ENCODE measurements around the gene RNF144B. TPM values are rescaled to one million over a fixed set of nuclear protein-coding genes. Genes with fewer than 3 reads are reported as not detected.
A peak's percentile ranks its signal among the peaks of the same experiment; 100 is the strongest.

Gene RNF144B
- total RNA-seq, 1 donor from 2014 or later: 5.7 TPM

- peaks cover 4% of the 10 kb centered on the region for H3K36me3 Mint-ChIP-seq (ENCODE audit: low read depth)
- H3K27ac Mint-ChIP-seq: no peak overlapping the region
- DNase-seq (ENCODE audit: low spot score): no peak
- H3K27me3 Mint-ChIP-seq (ENCODE audit: low read depth): peaks cover 7% of the 10 kb centered on the region
- intact Hi-C loops (cut with micrococcal nuclease): no loop called here
- no peak overlapping the region for H3K4me3 Mint-ChIP-seq (ENCODE audit: low read depth)
- H3K9me3 Mint-ChIP-seq: no peaks in the 10 kb centered on the region
- H3K4me1 Mint-ChIP-seq (ENCODE audit: low read depth): no peaks in the 10 kb centered on the region
These were observed 80.8 kb downstream of the RNF144B start for GRCh38 chr6:18467741-18468502.

- no peaks in the 10 kb centered on the region for H3K9me3 Mint-ChIP-seq
- H3K27me3 Mint-ChIP-seq (ENCODE audit: low read depth): peaks cover 8% of the 10 kb centered on the region
- H3K36me3 Mint-ChIP-seq (ENCODE audit: low read depth): peaks cover 4% of the 10 kb centered on the region
- H3K4me1 Mint-ChIP-seq (ENCODE audit: low read depth): no peaks in the 10 kb centered on the region
- H3K27ac Mint-ChIP-seq: no peak overlapping the region
- intact Hi-C loops (cut with micrococcal nuclease): no loop called here
- DNase-seq (ENCODE audit: low spot score): no peak
- no peak overlapping the region for H3K4me3 Mint-ChIP-seq (ENCODE audit: low read depth)
These were observed 81.3 kb downstream of the RNF144B start for GRCh38 chr6:18468503-18468843.

GRCh38 chr6:18469536-18469935 lies 82.4 kb downstream of the RNF144B start:
- peaks cover 4% of the 10 kb centered on the region for H3K36me3 Mint-ChIP-seq (ENCODE audit: low read depth)
- H3K4me3 Mint-ChIP-seq (ENCODE audit: low read depth): no peak overlapping the region
- H3K27ac Mint-ChIP-seq: no peak overlapping the region
- peaks cover 10% of the 10 kb centered on the region for H3K27me3 Mint-ChIP-seq (ENCODE audit: low read depth)
- H3K9me3 Mint-ChIP-seq: no peaks in the 10 kb centered on the region
- intact Hi-C loops (cut with micrococcal nuclease): no loop called here
- DNase-seq (ENCODE audit: low spot score): no peak
- H3K4me1 Mint-ChIP-seq (ENCODE audit: low read depth): no peaks in the 10 kb centered on the region

GRCh38 chr6:18471232-18471964 lies 84.2 kb downstream of the RNF144B start:
- Mint-ChIP-seq H3K9me3 (no peaks in the 10 kb centered on the region), H3K27ac (no peak overlapping the region)
- no peak for DNase-seq (ENCODE audit: low spot score)

GRCh38 chr6:18472941-18473340 lies 85.8 kb downstream of the RNF144B start:
- intact Hi-C loops (cut with micrococcal nuclease): no loop called here
- H3K9me3 Mint-ChIP-seq: no peaks in the 10 kb centered on the region
- DNase-seq (ENCODE audit: low spot score): no peak
- no peaks in the 10 kb centered on the region for H3K4me1 Mint-ChIP-seq (ENCODE audit: low read depth)
- no peak overlapping the region for H3K4me3 Mint-ChIP-seq (ENCODE audit: low read depth)
- peaks cover 19% of the 10 kb centered on the region for H3K27me3 Mint-ChIP-seq (ENCODE audit: low read depth)
- H3K27ac Mint-ChIP-seq: no peak overlapping the region
- no peaks in the 10 kb centered on the region for H3K36me3 Mint-ChIP-seq (ENCODE audit: low read depth)

More at GRCh38 chr6:18471232-18471964, 84.2 kb downstream of the RNF144B start:
- Mint-ChIP-seq H3K27me3 (ENCODE audit: low read depth) (peaks cover 13% of the 10 kb centered on the region), H3K36me3 (ENCODE audit: low read depth) (no peaks in the 10 kb centered on the region), H3K4me1 (ENCODE audit: low read depth) (no peaks in the 10 kb centered on the region), H3K4me3 (ENCODE audit: low read depth) (no peak overlapping the region)
- intact Hi-C loops (cut with micrococcal nuclease): no loop called here

- Mint-ChIP-seq H3K9me3 (no peaks in the 10 kb centered on the region), H3K36me3 (ENCODE audit: low read depth) (no peaks in the 10 kb centered on the region), H3K27me3 (ENCODE audit: low read depth) (peaks cover 22% of the 10 kb centered on the region), H3K27ac (no peak overlapping the region), H3K4me1 (ENCODE audit: low read depth) (no peaks in the 10 kb centered on the region), H3K4me3 (ENCODE audit: low read depth) (no peak overlapping the region)
- intact Hi-C loops (cut with micrococcal nuclease): no loop called here
- no peak for DNase-seq (ENCODE audit: low spot score)
These were observed 86.6 kb downstream of the RNF144B start for GRCh38 chr6:18473755-18474154.

GRCh38 chr6:18477301-18477941 lies 90.3 kb downstream of the RNF144B start:
- peaks cover 26% of the 10 kb centered on the region for H3K27me3 Mint-ChIP-seq (ENCODE audit: low read depth)
- intact Hi-C loops (cut with micrococcal nuclease): no loop called here
- no peak overlapping the region for H3K27ac Mint-ChIP-seq
- H3K36me3 Mint-ChIP-seq (ENCODE audit: low read depth): no peaks in the 10 kb centered on the region
- DNase-seq (ENCODE audit: low spot score): no peak
- no peaks in the 10 kb centered on the region for H3K9me3 Mint-ChIP-seq
- H3K4me1 Mint-ChIP-seq (ENCODE audit: low read depth): no peaks in the 10 kb centered on the region
- H3K4me3 Mint-ChIP-seq (ENCODE audit: low read depth): no peak overlapping the region

GRCh38 chr6:18478610-18479009 lies 91.5 kb downstream of the RNF144B start:
- Mint-ChIP-seq H3K4me1 (ENCODE audit: low read depth) (no peaks in the 10 kb centered on the region), H3K9me3 (no peaks in the 10 kb centered on the region), H3K36me3 (ENCODE audit: low read depth) (no peaks in the 10 kb centered on the region), H3K27ac (no peak overlapping the region), H3K27me3 (ENCODE audit: low read depth) (peaks cover 31% of the 10 kb centered on the region), H3K4me3 (ENCODE audit: low read depth) (no peak overlapping the region)
- intact Hi-C loops (cut with micrococcal nuclease): no loop called here
- no peak for DNase-seq (ENCODE audit: low spot score)

- Mint-ChIP-seq H3K4me1 (ENCODE audit: low read depth) (peaks cover 16% of the 10 kb centered on the region), H3K4me3 (ENCODE audit: low read depth) (no peak overlapping the region), H3K27me3 (ENCODE audit: low read depth) (peaks cover 37% of the 10 kb centered on the region), H3K9me3 (no peaks in the 10 kb centered on the region), H3K36me3 (ENCODE audit: low read depth) (no peaks in the 10 kb centered on the region), H3K27ac (no peak overlapping the region)
- no peak for DNase-seq (ENCODE audit: low spot score)
- intact Hi-C loops (cut with micrococcal nuclease): no loop called here
These were observed 94.7 kb downstream of the RNF144B start for GRCh38 chr6:18481870-18482269.

- Mint-ChIP-seq H3K9me3 (no peaks in the 10 kb centered on the region), H3K4me1 (ENCODE audit: low read depth) (peaks cover 16% of the 10 kb centered on the region), H3K36me3 (ENCODE audit: low read depth) (no peaks in the 10 kb centered on the region), H3K27me3 (ENCODE audit: low read depth) (peaks cover 39% of the 10 kb centered on the region), H3K4me3 (ENCODE audit: low read depth) (no peak overlapping the region), H3K27ac (peak overlapping the region; percentile 34)
- DNase-seq (ENCODE audit: low spot score): no peak
- intact Hi-C loops (cut with micrococcal nuclease): loop anchor here (1.0 to 5.0 kb wide), 4 partner anchors 15 to 159 kb away; partner anchors contain the start of gene RNF144B
These were observed 98.7 kb downstream of the RNF144B start for GRCh38 chr6:18485660-18486435.

GRCh38 chr6:18488004-18488403 lies 100.9 kb downstream of the RNF144B start:
- peaks cover 16% of the 10 kb centered on the region for H3K4me1 Mint-ChIP-seq (ENCODE audit: low read depth)
- no peaks in the 10 kb centered on the region for H3K9me3 Mint-ChIP-seq
- H3K36me3 Mint-ChIP-seq (ENCODE audit: low read depth): no peaks in the 10 kb centered on the region
- intact Hi-C loops (cut with micrococcal nuclease): loop anchor here (5.0 kb wide), 2 partner anchors 101 to 161 kb away; partner anchors contain the start of gene RNF144B
- no peak overlapping the region for H3K27ac Mint-ChIP-seq
- H3K27me3 Mint-ChIP-seq (ENCODE audit: low read depth): peaks cover 36% of the 10 kb centered on the region
- no peak overlapping the region for H3K4me3 Mint-ChIP-seq (ENCODE audit: low read depth)
- DNase-seq (ENCODE audit: low spot score): no peak

GRCh38 chr6:18488526-18489270 lies 101.5 kb downstream of the RNF144B start:
- Mint-ChIP-seq H3K27ac (no peak overlapping the region), H3K27me3 (ENCODE audit: low read depth) (peaks cover 37% of the 10 kb centered on the region), H3K36me3 (ENCODE audit: low read depth) (no peaks in the 10 kb centered on the region), H3K4me1 (ENCODE audit: low read depth) (peaks cover 16% of the 10 kb centered on the region), H3K4me3 (ENCODE audit: low read depth) (no peak overlapping the region), H3K9me3 (no peaks in the 10 kb centered on the region)
- DNase-seq (ENCODE audit: low spot score): no peak
- intact Hi-C loops (cut with micrococcal nuclease): loop anchor here (5.0 kb wide), 2 partner anchors 101 to 161 kb away; partner anchors contain the start of gene RNF144B
